Prostate gland (tissue), 2 donors: ENCODE data around the gene MGAT4C. TPM values are rescaled to one million over a fixed set of nuclear protein-coding genes. Genes with fewer than 3 reads are reported as not detected.
A peak's percentile ranks its signal among the peaks of the same experiment; 100 is the strongest.

ENCODE experiments used
- DNase-seq: peaks from one replicate; pipeline ENCODE4 v3.0.0-alpha.2; 2019; ENCODE audit warnings: low spot score
- H3K27ac ChIP-seq, 2 donors: fragments of 200-600 bp; sonication (generic); 2 replicates each; pipeline ENCODE4 v1.5.1; 2017 to 2019
- H3K27me3 ChIP-seq: fragments of 200-600 bp; sonication (generic); replicated peaks from 2 replicates; pipeline ENCODE4 v1.5.1; 2019; ENCODE audit not compliant: insufficient read depth
- H3K36me3 ChIP-seq, 2 donors: fragments of 200-600 bp; sonication (generic); 1 replicate in 1 of 2; 2 replicates in 1 of 2; pipeline versions ENCODE4 v1.5.1 to v1.8.1; 2017 to 2019
- H3K4me1 ChIP-seq: fragments of 200-600 bp; sonication (generic); replicated peaks from 2 replicates; pipeline ENCODE4 v1.5.1; 2019
- H3K4me3 ChIP-seq, 2 donors: fragments of 200-600 bp; sonication (generic); 2 replicates each; pipeline ENCODE4 v1.5.1; 2017 to 2019
- H3K9me3 ChIP-seq: fragments of 200-600 bp; sonication (generic); 2 replicates; pipeline ENCODE4 v1.5.1; 2017
- CTCF ChIP-seq, 4 experiments: fragments of 200-600 bp in 2 of 4; fragments of 450-650 bp in 2 of 4; sonication (generic) in 2 of 4; IDR thresholded peaks; 1 replicate in 3 of 4; 2 replicates in 1 of 4; pipeline ENCODE4 v1.5.1; 2016 to 2019; ENCODE audit warnings: antibody characterized with exemption in 4 of 4, mild to moderate bottlenecking in 2 of 4, moderate library complexity in 2 of 4
- POLR2A ChIP-seq: fragments of 450-650 bp; IDR thresholded peaks from one replicate; pipeline ENCODE4 v1.6.1; 2016; ENCODE audit warnings: antibody characterized with exemption, mild to moderate bottlenecking
- POLR2AphosphoS5 ChIP-seq: sonication (generic); formaldehyde crosslinking; IDR thresholded peaks from one replicate; pipeline ENCODE4 v1.6.1; 2017; ENCODE audit warnings: antibody characterized with exemption
- WGBS: methylation state at CpG from one replicate; pipeline ENCODE4 v1.1.5; 2018; 5-methylcytosine and 5-hydroxymethylcytosine counted together
- intact Hi-C: fragments of 100-400 bp; cut with DNase I; formaldehyde crosslinking; loops from one replicate; pipeline ENCODE4 v1.14.2; 2022
- total RNA-seq, 2 donors: library from RNA; depleted of rRNA; stranded (reverse); fragments of >200 nt; gene quantifications; one replicate each; pipeline ENCODE4 v1.1.0, GENCODE V29; 2016

The MGAT4C gene
- total RNA-seq, 2 donors from 2014 or later = under 0.01 to 2.6 TPM

GRCh38 chr12:85927166-85927565 is 329.0 kb downstream of the MGAT4C start:
- TF ChIP-seq POLR2AphosphoS5 (no peak), POLR2A (no peak), CTCF (IDR thresholded peaks at IDR 0.05) (no peak)
- no peak for DNase-seq
- Histone ChIP-seq H3K36me3 (no peaks in the 10 kb centered on the region), H3K27me3 (no peaks in the 10 kb centered on the region), H3K4me1 (no peaks in the 10 kb centered on the region), H3K9me3 (no peaks in the 10 kb centered on the region), H3K4me3 (no peak overlapping the region), H3K27ac (no peak overlapping the region)
- intact Hi-C loops = no loop called here

GRCh38 chr12:85923767-85924331 is 332.3 kb downstream of the MGAT4C start:
- Histone ChIP-seq H3K4me1 (no peaks in the 10 kb centered on the region), H3K9me3 (no peaks in the 10 kb centered on the region), H3K4me3 (no peak overlapping the region), H3K36me3 (no peaks in the 10 kb centered on the region), H3K27ac (no peak overlapping the region), H3K27me3 (no peaks in the 10 kb centered on the region)
- 80% methylated on average over 1 of the region's 1 CpG for WGBS
- intact Hi-C loops = no loop called here
- DNase-seq = no peak
- TF ChIP-seq POLR2A (no peak), CTCF (IDR thresholded peaks at IDR 0.05) (peak; percentile 64 to 72 (median 68))

GRCh38 chr12:85920324-85920947 is 335.8 kb downstream of the MGAT4C start:
- Histone ChIP-seq H3K4me3 (no peak overlapping the region), H3K27me3 (no peaks in the 10 kb centered on the region), H3K27ac (no peak overlapping the region), H3K4me1 (no peaks in the 10 kb centered on the region), H3K9me3 (no peaks in the 10 kb centered on the region), H3K36me3 (no peaks in the 10 kb centered on the region)
- no peak for TF ChIP-seq POLR2A
- TF ChIP-seq POLR2AphosphoS5 = no peak
- TF ChIP-seq CTCF (IDR thresholded peaks at IDR 0.05) = peak; percentile 38 to 74 (median 63)
- 2% methylated on average over 3 of the region's 3 CpGs for WGBS
- DNase-seq = no peak
- intact Hi-C loops = no loop called here
